ENCODE measurements around the gene MOSPD3. TPM values are rescaled to one million over a fixed set of nuclear protein-coding genes. Genes with fewer than 3 reads are reported as not detected.

Gene MOSPD3
- total RNA-seq, 2 experiments from 2014 or later, result 10.4 to 12.0 TPM

DNA sequence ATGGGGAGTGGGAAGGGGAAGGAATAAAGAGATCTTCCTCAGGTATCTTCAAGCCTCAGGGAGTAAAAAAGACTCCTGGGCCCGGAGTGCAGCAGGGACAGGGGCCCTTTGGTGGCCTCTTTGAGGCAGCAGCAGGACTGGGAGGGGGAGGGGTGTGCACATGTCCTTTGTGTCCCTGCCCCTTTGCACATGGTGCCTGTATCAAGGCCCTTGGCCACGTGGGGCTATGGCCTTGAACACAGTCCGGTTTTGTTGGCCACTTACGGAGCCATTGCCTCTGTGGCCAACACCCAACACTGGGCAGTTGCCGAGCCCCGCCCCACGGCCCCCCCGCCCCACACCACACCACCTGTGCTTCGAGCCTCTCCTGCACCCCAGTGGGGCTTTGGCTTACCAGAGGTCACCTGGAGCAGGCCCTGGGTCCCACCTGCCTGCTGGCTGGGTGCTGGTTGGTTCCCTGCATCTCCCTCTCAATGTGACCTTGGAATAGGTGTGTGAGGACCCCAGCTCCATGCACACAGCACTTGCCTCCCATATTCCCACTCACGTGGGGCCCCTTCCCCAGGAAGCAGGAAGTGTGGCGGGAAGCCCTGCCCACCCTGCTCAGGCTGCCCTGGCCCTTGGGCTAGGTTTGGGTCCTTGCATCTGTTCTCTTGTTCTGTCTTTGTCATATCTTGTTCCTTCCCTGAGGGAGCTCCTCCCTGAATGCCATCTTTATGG is 44.0 kb upstream of the MOSPD3 start:
- BruUV-seq (replicated peaks), result no TSS peak
- peaks cover 45% of the 10 kb centered on the region for H3K4me1 ChIP-seq (ENCODE audit: insufficient read depth, low read length, poor library complexity, severe bottlenecking)
- H4K20me1 ChIP-seq (ENCODE audit: insufficient read depth, low read length), result no peaks in the 10 kb centered on the region
- H3K4me3 ChIP-seq (ENCODE audit: low read depth, low read length, poor library complexity, severe bottlenecking), result no peak overlapping the region
- ChIA-PET CTCF (ENCODE audit: unreplicated experiment) (interaction anchor here (0.6 to 1.5 kb wide), 2 partner anchors 20 to 48 kb away, joined by 3 to 6 read pairs; no protein-coding TSS in a partner anchor), POLR2A (interaction anchor here (0.6 to 1.0 kb wide), 2 partner anchors 17 to 308 kb away, joined by 3 to 5 read pairs; no protein-coding TSS in a partner anchor)
- no peak overlapping the region for H3K27ac ChIP-seq (ENCODE audit: low read depth, low read length, poor library complexity, severe bottlenecking)
- DNase-seq (ENCODE audit: low spot score), result no peak
- peaks cover 7% of the 10 kb centered on the region; the same call in 1 of the 2 replicates for H3K36me3 ChIP-seq (ENCODE audit: insufficient read depth, low read length)
- H2AFZ ChIP-seq (ENCODE audit: low read length), result no peak overlapping the region
- H3K4me2 ChIP-seq (ENCODE audit: low read length), result no peak overlapping the region
- H3K9me3 ChIP-seq (ENCODE audit: low read length), result no peaks in the 10 kb centered on the region
- TF ChIP-seq, protein P1, sequence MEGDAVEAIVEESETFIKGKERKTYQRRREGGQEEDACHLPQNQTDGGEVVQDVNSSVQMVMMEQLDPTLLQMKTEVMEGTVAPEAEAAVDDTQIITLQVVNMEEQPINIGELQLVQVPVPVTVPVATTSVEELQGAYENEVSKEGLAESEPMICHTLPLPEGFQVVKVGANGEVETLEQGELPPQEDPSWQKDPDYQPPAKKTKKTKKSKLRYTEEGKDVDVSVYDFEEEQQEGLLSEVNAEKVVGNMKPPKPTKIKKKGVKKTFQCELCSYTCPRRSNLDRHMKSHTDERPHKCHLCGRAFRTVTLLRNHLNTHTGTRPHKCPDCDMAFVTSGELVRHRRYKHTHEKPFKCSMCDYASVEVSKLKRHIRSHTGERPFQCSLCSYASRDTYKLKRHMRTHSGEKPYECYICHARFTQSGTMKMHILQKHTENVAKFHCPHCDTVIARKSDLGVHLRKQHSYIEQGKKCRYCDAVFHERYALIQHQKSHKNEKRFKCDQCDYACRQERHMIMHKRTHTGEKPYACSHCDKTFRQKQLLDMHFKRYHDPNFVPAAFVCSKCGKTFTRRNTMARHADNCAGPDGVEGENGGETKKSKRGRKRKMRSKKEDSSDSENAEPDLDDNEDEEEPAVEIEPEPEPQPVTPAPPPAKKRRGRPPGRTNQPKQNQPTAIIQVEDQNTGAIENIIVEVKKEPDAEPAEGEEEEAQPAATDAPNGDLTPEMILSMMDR (conservative IDR thresholded peaks at IDR 0.05; ENCODE audit: low read length), result no peak
- TF ChIP-seq EZH2phosphoT487 (IDR thresholded peaks at IDR 0.05; ENCODE audit: borderline replicate concordance, low read depth, low read length), result no peak
- no peaks in the 10 kb centered on the region for H3K9me2 ChIP-seq (ENCODE audit: insufficient read depth, low read length)
- intact Hi-C loops (cut with micrococcal nuclease; ENCODE audit: unreplicated experiment), result no loop called here
- H3K79me2 ChIP-seq (ENCODE audit: insufficient read depth, low read depth, low read length), result no peaks in the 10 kb centered on the region

DNA sequence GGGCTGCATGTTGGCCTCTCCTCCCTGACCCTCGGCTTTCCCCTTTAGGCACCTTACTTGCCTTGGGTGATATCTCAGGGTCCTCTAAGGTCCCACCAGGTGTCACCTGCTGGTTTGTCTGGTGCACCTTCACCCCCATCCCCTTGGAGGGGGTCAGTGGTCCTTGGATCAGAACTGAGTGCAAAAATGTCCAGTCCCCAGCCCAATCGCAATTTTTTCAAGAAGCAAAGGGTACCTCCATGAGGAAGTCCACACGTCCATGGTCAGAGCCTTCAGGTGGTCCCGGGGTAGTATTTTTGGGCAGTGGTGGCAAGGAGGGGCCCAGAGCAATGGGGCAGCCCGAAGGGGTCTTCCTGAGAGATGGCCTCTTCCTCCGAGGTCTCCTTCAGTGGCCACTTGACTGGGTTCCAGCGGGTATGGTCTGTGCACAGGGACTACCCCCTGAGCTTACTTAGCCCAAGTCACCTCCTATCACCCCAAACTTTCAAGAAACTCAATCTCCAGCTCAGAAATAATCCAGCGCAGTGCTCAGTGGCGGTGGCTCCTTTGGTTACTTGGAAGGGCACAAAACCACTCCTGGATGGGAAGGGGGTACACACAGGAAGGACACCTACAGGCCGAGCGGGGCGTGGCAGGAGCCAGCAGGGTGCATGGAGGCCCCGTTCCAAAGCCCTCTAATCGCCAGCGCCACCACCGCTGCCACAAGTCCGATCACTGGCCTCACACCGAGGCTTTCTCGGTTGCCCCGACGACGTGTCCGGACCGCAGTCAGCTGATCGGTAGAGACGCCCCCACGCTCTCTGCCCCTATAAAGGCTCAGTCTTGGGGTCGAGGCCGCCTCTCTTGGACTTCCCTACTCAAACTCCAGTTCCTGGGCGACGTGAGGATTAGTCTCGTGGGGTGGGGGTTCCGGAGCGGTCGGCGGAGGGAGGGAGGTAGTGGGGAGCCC is 43.2 kb upstream of the MOSPD3 start:
- DNase-seq (ENCODE audit: low spot score), result peak; percentile 57
- H3K27ac ChIP-seq (ENCODE audit: low read depth, low read length, poor library complexity, severe bottlenecking), result no peak overlapping the region
- H2AFZ ChIP-seq (ENCODE audit: low read length), result no peak overlapping the region
- TF ChIP-seq, protein P1 (conservative IDR thresholded peaks at IDR 0.05; ENCODE audit: low read length), result peak; percentile 65
- TF ChIP-seq EZH2phosphoT487 (IDR thresholded peaks at IDR 0.05; ENCODE audit: borderline replicate concordance, low read depth, low read length), result no peak
- no peaks in the 10 kb centered on the region for H3K9me3 ChIP-seq (ENCODE audit: low read length)
- no TSS peak for BruUV-seq (replicated peaks)
- ChIA-PET CTCF (ENCODE audit: unreplicated experiment) (interaction anchor here (1.5 kb wide), 1 partner anchor 49 kb away, joined by 6 read pairs; no protein-coding TSS in a partner anchor), POLR2A (interaction anchor here (0.6 to 1.0 kb wide), 2 partner anchors 16 to 307 kb away, joined by 3 to 5 read pairs; no protein-coding TSS in a partner anchor)
- H4K20me1 ChIP-seq (ENCODE audit: insufficient read depth, low read length), result no peaks in the 10 kb centered on the region
- intact Hi-C loops (cut with micrococcal nuclease; ENCODE audit: unreplicated experiment), result no loop called here
- H3K36me3 ChIP-seq (ENCODE audit: insufficient read depth, low read length), result peaks cover 6% of the 10 kb centered on the region; the same call in 1 of the 2 replicates
- H3K4me2 ChIP-seq (ENCODE audit: low read length), result peak overlapping the region; percentile 46; the same call in 1 of the 2 replicates
- H3K4me1 ChIP-seq (ENCODE audit: insufficient read depth, low read length, poor library complexity, severe bottlenecking), result peaks cover 45% of the 10 kb centered on the region
- no peaks in the 10 kb centered on the region for H3K9me2 ChIP-seq (ENCODE audit: insufficient read depth, low read length)
- H3K4me3 ChIP-seq (ENCODE audit: low read depth, low read length, poor library complexity, severe bottlenecking), result no peak overlapping the region
- H3K79me2 ChIP-seq (ENCODE audit: insufficient read depth, low read depth, low read length), result no peaks in the 10 kb centered on the region

Data from OCI-LY7 (cell line).